Activated T-cell treated with anti-CD3 and anti-CD28 coated beads for 24 hours (primary cell): ENCODE results near the gene TRMT112.

ENCODE experiments used
- DNase-seq: peaks from one replicate; pipeline ENCODE4 v3.0.0-alpha.2; 2020; ENCODE audit warnings: low read depth

The TRMT112 gene

DNA sequence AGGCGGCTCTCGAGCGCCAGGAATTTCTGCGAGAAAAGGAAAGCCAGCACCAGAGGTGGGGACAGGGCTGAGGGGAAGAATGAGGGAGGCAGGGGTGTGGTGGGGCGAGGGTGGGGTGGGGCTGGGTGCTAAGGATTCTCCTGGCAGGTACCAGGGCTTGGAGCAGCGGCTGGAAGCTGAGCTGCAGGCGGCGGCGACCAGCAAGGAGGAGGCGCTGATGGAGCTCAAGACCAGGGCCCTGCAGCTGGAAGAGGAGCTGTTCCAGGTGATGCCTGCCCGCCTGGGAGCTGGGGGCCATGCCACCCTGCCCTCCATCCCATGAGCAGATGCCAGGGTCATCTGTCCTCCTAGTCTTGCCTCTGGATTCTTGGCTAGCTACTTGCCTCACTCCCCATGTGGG, 32.0 kb upstream of the TRMT112 start:
- DNase-seq, result no peak

DNA sequence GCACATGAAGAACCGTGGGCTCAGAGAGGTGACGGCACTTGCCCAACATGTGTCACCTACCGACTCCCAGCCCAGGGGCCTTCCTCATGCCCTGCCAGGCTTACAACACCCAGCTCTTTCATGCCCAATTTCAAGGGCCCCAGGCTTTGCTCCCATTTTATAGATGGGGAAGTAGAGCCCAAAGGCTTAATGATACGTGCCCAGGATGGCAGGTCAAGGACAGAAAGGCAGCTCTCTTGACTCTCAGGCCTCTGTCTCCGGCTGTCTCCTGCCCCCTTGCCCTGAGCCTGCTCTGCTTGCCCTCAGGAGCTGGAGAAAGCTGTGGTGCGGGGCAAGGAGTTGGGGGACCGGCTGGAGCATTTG, 31.6 kb upstream of the TRMT112 start:
- DNase-seq, result no peak

DNA sequence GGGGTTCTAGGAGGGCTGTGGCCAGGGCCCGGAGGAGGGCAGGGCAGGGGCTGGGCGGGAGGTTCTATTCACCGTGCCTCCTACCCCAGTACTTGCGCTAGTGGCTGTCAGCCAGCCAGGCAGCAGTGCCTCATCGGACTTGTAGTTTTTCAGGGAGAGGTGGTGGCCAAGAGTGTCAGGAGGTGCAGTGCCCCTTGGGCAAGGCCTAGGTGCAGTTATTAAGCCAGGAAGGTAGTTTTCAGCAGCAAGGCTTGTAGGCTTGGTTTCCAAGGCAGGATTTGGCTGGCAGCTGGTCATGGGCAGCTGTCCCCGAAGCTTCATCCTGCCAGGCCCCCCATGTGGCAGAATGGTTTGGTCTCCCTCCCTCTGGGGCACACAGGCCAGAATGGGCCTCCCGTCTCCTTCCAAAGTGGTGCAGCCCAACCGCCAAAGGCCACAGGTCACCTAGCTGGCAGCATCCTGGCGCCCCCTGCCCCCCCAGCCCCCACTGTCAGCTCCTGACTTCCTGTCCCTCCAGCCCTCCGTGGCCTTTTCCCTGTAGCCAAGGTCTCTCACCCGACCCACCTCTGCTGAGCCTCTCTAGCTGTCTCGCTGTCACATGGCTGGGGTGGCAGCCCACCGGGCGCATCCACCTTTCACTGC, 31.1 kb upstream of the TRMT112 start:
- no peak for DNase-seq

DNA sequence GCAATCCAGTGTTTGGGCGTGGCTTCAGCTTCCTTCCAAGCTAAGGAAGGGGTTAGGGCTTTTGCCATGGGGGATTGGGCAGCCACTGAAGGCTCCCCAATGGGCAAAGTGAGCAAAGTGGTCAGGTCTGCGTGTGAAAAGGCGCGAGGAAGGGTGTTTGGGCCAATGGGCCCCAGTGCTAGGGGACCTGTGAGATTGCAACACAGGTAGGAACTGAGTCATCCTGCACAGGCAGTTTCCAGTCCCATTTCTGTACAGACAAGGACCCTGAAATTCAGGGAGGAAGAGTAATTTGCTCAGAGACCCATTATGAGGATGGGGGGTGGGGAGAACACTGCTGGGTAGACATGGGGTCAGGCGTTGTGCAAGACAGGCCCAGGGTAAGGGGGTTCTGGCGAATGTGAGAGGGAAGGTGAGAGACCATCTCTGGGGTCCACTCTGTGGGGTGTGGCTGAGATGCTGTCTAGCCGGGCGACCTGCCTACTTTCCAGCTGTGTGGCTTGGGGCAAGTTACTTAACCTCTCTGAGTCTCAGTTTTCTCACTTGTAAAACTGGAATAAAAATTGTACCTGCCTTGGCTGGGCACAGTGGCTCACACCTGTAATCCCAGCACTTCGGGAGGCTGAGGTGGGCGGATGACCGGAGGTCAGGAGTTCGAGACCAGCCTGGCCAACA, 30.0 kb upstream of the TRMT112 start:
- no peak for DNase-seq

DNA sequence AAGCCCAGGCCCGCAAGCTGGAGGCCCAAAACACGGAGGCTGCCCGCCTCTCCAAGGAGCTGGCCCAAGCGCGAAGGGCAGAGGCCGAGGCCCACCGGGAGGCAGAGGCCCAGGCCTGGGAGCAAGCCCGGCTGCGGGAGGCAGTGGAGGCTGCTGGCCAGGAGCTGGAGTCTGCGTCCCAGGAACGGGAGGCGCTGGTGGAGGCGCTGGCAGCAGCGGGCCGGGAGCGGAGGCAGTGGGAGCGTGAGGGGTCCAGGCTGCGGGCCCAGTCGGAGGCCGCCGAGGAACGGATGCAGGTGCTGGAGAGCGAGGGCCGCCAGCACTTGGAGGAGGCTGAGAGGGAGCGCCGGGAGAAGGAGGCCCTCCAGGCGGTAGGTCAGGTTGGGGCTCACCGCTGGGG, 27.4 kb upstream of the TRMT112 start:
- no peak for DNase-seq

DNA sequence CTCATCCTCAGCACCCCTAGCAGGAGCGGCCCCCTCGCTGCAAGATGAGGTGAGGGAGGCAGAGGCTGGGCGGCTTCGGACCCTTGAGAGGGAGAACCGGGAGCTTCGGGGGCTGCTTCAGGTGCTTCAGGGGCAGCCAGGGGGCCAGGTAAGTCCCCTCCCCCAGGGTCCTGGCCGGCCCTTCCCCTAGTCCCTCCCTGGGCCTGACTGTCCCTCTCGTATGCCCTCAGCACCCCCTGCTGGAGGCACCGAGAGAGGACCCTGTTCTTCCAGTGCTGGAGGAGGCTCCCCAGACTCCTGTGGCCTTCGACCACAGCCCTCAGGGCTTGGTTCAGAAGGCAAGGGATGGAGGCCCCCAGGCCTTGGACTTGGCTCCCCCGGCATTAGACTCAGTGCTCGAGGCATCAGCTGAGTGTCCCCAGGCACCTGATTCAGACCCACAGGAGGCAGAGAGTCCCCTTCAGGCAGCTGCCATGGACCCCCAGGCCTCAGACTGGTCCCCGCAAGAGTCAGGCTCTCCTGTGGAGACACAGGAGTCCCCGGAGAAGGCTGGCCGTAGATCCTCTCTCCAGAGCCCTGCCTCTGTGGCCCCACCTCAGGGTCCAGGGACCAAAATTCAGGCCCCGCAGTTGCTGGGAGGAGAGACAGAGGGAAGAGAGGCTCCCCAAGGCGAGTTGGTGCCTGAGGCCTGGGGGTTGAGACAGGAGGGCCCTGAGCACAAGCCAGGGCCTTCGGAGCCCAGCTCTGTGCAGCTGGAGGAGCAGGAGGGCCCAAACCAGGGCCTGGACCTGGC, 26.6 kb upstream of the TRMT112 start:
- no peak for DNase-seq

DNA sequence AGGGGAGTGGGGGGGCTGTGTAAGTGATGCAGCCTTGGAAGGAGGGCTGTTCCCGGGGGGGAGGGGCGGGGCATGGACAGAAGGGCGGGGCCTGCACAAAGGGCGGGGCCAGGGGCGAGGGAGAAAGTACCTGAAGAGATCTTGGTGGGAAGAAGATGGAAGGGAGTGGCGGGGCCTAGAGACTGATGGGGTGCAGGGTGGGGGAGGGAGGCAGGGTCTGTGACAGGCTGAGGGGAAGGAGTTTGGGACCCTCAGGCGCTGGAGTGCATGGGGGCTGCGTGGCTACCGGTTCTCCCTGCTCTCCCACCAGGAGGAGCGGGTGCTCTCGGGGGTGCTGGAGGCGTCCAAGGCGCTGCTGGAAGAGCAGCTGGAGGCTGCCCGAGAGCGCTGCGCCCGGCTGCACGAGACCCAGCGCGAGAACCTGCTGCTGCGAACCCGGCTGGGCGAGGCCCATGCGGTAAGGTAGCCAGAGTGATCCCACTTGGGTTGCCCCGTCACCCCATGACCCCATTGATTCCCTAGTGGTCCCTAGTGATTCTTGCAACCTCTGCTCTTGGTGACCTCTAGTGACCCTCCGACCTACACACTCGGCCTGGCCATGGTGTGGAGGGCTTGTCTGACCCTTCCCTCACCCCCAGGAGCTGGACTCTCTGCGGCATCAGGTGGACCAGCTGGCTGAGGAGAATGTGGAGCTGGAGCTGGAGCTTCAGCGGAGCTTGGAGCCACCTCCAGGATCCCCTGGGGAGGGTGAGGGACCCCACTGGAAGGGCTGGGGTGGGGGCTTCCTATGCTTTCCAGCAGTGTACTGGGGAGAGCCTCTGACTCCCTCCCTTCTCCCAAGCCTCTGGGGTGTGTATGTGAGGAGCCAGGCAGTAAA, 25.7 kb upstream of the TRMT112 start:
- DNase-seq, result no peak

DNA sequence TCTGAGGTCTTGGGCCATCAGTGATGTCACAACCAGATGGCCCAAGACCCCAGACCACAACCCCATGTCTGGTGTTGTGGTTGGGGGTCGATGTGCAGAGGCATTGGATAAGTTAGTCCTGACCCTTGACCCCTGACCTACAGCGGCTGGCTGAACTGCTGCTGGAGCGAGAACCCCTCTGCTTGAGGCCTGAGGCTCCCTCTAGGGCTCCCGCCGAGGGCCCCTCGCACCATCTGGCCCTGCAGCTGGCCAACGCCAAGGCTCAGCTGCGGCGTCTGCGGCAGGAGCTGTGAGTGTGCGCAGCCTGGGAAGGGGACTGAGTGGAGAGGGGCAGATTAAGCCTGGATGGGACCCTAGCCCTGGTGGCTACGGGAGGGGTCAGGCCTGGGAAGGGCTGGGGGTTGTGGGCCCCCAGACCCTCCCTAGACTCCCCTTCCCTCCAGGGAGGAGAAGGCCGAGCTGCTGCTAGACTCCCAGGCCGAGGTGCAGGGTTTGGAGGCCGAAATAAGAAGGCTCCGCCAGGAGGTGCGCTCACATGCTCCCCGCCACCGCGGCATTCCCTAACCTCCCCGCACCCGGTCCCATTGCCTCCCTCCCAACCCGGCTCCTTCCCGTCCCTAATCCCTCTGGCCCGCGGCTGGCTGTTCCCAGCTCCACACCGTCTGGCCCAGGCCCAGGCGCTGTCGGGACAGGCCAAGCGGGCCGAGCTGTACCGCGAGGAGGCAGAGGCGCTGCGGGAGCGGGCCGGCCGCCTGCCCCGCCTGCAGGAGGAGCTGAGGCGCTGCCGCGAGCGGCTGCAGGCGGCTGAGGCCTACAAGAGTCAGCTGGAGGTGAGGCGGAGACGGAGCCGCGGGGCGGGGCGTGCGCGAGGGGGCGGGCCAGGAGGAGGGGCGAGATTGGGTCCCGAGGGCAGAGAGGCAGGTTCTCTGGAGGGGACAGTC, 24.8 kb upstream of the TRMT112 start:
- DNase-seq, result peak; percentile 87

DNA sequence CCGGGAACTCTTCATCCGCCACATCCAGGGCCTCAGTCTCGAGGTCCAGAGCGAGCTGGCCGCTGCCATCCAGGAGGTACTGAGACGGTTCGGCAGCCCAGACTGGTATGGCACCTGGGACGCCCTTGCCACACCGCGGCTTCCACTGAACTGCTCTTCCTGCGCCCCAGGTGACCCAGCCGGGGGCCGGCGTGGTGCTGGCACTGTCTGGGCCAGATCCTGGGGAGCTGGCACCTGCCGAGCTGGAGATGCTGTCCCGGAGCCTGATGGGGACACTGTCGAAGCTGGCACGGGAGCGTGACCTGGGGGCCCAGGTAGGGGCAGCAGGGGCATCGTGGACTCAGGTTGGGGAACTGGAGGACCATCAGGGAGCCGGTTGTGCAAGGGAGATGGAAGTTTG, 24.1 kb upstream of the TRMT112 start:
- DNase-seq, result no peak

DNA sequence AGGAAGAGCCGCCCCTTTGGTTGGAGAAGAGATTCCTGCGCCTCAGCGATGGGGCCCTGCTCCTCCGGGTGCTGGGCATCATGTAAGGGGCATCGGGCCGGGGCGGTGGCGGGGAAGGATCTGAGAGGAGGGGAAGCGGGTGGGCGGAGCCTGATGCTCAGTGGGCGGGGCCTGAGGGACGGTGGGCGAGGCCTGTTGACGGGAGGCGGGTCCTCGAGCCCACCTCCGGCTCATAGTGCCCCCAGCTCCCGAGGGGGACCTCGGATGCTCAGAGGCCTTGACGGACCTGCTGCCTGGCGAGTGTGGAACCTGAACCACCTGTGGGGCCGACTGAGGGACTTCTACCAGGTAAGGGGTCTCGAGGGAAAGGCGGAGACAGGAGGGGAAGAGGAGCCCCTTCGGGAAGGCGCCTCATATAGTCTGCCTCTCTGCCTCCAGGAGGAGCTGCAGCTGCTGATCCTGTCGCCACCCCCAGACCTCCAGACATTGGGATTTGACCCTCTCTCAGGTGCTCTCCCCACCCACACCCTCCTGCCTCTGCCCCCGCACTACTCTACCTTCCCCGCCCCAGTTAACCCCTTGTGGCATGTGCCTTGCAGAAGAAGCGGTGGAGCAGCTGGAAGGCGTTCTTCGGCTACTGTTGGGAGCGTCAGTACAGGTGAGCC, 23.4 kb upstream of the TRMT112 start:
- DNase-seq, result no peak

DNA sequence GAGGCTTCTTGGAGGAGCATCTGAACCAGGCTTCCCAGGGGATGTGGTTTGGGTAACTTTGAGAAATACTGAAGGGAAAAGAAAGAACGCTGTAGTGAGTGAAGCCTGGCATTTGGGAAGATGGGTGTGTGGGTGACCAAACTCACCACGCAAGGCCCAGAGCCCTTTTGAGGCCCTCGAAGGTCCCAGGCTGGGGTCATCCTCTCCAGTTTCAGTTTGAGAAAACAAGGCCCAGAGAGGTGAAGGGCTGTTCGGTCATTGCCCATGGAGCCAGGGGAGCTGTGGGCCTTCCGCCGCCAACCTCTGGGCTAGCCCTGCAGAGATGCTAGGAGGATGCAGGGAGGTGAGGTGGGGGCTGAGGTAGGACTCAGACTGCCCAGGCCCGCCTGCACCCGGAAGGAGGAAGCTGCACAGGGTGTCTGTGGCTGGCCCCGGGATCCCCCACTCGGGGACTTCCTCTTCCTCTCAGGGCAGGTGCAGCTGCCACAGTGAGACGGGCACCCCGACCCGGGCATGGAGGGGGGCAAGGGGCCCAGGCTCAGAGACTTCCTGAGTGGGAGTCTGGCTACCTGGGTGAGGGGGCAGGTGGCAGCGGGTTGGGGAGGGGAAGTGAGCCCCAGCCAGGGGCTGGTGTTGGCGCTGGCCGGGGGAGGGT, 22.5 kb upstream of the TRMT112 start, which contains the start of gene CCDC88B:
Gene CCDC88B, plus strand, starts transcription at position 451 of the 655 bp plus-strand sequence. Its CDS starts 63 bp downstream, at position 514.
- DNase-seq, result peak; percentile 73

DNA sequence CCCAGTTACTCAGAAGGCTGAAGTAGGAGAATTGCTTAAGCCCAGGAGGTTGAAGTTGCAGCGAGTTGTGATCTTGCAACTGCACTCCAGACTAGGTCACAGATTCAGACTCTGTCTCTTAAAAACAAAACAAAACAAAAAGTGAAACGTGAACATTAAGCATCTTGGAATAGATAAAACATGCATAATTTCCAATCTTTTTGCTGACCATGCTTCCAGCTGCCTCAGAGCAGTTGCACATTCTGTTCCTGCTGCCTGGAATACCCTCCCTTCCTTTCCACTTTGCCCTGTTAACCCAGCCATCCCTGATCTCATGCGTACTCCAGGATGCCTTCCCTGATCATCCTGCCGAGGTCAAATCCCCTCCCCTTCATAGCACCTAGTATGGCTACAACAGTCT, 21.9 kb upstream of the TRMT112 start:
- DNase-seq, result no peak

DNA sequence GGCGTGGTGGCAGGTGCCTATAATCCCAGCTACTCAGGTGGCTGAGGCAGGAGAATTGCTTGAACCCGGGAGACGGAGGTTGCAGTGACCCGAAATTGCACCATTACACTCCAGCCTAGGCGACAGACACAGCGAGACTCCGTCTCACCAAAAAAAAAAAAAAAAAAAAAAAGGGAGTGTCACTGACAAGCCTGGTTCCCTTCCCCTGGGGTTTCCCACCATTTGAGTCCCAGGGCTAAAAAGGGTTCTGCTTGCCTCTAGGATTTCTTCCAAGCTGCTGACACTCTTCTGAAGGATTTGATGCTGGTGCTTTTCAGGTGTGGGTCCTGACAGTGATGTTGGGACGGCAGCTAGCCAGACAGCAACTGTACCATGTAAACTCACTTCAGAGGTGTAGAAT, 21.4 kb upstream of the TRMT112 start:
- no peak for DNase-seq

DNA sequence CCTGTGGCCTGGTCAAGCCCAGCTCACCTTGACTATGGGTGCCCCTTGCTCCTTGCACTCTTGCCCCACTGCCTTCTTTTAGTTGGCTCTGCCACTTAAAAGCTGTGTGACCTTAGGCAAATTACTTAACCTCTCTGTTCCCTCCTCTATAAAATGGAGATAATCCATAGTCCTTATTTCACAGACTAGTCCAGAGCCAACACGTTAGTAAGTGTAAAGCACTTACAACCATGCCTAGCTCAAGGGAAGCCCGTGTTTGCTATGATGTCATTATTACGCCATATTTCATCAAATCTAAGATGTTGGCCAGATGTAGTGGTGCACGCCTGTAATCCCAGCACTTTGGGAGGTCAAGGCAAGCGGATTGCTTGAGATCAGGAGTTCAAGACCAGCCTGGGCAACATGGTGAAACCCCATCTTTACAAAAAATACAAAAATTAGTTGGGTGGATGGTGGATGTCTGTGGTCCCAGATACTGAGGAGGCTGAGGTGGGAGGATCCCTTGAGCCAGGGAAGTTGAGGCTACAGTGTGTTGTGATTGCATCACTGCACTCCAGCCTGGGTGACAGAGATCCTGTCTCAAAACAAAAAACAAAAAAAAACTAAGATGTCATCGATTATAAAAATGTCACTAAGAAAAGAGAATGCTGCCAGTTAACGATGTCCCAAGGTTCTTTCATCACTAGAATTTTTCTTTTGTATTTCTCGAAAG, 20.3 kb upstream of the TRMT112 start:
- no peak for DNase-seq

DNA sequence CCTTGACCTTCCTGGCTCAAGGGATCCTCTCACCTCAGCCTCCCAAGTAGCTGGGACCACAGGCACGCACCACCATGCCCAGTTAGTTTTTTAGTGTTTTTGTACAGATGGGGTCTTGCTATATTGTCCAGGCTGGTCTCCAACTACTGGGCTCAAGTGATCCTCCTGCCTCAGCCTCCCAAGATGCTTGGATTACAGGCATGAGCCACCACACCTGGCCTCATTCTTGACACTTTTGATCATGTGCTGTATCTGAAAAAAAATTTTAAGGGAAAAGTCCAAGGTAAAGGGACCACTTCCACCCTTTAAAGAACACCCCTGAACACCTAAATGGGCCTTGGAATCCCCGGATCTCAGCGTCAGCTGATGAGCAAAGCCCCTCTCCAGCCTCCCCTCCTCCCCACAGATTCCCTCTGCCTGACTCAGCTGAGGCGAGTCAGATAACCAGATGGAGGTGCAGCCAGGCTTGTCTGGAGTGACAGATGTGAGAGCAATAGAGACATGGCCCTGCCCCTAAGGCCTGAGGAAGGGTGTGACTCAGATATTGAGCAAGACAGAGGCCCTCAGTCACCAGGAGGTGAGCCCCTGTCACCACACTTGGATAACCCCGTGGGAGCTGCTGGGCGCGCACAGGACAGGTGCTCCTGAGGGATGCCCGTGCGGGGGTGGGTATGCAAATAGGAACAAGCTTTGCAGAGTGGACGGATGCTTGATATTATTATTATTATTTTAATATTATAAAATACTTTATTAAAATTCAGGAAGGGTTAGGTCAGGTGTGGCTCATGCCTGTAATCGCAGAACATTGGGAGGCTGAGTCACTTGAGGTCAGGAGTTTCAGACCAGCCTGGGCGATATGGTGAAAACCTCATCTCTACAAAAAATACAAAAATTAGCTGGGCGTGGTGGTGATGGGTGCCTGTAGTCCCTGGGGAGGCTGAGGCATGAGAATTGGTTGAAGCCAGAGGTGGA, 17.7 kb upstream of the TRMT112 start:
- no peak for DNase-seq

DNA sequence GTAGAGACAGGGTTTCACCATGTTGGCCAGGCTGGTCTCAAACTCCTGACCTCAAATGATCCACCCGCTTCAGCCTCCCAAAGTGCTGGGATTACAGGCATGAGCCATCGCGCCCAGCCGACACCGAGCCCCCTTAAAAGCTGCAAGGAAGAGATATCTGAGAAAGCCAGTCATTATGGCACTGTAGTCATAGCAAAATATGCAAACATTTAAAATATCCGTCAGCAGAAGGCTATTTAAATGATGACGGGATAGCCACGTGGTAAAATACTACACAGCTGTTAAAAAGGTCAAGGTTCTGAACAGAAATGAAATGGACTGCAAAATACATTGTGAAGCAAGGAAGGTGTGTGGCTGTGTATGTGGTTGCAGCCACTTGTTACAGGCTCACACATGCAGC, 16.2 kb upstream of the TRMT112 start:
- no peak for DNase-seq

DNA sequence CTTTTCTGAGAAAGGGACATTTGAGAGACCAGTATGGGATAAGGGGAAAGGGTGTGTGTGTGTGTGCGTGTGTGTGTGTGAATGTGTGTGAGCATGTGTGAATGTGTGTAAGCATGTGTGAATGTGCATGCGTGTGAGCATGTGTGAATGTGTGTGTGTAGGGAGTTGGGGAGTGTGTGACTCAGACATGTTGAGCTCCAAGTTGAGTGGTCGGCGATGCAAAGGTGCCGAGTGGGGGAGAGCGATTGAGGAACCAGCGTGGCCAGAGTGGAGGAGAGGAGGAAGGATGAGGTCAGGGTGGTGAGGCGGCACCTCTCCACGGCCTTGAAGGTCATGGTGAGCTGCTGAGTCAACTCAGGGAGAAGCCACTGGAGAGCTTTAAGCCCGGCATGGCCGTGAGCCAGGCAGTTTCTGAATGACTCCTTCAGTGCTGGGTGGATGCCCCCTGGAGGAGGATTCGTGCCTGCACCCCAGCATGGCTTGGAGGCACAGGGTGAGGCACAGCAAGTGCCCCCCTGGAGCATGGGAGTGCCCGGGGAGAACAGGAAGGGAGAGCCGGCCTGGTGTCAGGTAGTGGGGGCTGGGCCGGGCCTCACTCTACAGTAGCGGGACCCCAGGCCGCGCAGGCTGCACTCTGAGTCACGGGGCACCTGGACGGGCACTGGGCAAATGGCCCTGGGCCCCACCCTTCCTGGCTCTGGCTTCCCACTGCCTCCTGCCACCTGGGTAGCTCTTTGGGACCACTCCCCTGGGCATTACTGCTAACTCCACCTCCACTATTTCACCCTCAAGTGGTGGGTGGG, 14.4 kb upstream of the TRMT112 start:
- peak; percentile 65 for DNase-seq
